Stimulated activated CD8-positive, alpha-beta memory T cell treated with anti-CD3 and anti-CD28 coated beads, Interleukin-15, amount 100 ng/mL, for 1 hour (primary cell): ENCODE measurements around the gene PA2G4.
"Not testable (repeated sequence)": the region's sequence is repeated elsewhere in the genome, so short reads cannot be mapped to it uniquely, and the experiment has no call there.

ENCODE experiments used
- DNase-seq: peaks from one replicate; pipeline ENCODE4 v3.0.0-alpha.2; 2020; ENCODE audit warnings: low read depth

PA2G4 gene

DNA sequence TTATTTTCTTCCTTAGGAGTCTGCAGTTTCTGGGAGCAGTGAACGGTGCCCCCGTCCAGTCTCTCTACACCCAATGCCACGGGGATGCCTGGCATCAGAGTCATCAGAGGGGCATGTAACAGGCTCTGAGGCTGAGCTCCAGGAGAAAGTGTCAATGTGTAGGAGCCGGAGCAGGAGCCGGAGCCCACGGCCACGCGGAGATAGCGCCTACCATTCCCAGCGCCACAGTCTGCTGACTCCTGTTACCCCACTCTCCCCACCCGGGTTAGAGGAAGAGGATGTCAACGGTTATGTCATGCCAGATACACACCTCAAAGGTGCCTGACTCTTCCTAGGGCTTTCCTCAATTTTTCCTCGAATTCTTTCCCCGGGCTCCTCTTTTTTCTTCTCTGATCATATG, 3.3 kb upstream of the PA2G4 start:
- no peak for DNase-seq

DNA sequence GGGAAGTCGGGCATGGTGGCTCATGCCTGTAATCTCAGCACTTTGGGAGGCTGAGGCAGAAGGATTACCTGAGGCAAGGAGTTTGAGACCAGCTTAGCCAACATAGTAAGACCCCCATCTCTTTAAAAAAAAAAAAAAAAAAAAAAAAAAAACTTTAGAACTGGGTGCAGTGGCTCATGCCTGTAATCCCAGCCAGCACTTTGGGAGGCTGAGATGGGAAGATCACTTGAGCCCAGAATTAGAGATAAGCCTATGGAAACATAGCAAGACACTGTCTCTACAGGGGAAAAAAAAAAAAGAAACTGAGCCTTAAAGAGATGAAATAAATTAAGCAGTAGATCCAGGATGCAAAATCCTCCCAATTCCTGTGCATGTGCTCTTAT, 1.7 kb upstream of the PA2G4 start:
- no peak for DNase-seq

DNA sequence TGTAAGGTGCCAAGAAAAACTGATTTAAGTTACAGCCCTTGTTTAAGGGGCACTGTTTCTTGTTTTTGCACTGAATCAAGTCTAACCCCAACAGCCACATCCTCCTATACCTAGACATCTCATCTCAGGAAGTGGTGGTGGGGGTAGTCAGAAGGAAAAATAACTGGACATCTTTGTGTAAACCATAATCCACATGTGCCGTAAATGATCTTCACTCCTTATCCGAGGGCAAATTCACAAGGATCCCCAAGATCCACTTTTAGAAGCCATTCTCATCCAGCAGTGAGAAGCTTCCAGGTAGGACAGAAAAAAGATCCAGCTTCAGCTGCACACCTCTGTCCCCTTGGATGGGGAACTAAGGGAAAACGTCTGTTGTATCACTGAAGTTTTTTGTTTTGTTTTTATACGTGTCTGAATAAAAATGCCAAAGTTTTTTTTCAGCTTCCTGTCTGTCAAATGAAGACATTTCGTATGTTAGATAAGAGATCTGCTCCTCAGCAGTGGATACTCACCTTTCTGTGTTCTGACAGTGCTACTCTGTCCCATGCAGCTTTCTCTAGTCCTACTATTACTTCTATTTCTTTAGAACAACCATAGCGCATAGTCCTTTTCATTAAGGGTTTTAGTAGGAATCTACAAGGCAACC, 1.2 kb upstream of the PA2G4 start:
- no peak for DNase-seq

DNA sequence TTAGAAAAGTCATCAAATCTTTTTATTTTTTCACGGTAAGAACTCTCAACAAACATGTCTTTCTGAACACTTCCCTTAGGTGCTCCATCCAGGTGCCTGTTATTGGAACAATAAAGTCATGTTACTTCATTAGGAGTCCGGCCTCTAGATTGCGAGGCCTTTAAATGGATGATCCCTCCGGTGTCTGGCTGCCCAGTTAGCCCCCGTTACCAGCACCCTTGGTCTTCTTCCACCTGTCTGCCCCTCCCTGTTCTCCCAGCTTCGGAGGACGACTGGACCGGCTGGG, 593 bp upstream of the PA2G4 start:
- no peak for DNase-seq

DNA sequence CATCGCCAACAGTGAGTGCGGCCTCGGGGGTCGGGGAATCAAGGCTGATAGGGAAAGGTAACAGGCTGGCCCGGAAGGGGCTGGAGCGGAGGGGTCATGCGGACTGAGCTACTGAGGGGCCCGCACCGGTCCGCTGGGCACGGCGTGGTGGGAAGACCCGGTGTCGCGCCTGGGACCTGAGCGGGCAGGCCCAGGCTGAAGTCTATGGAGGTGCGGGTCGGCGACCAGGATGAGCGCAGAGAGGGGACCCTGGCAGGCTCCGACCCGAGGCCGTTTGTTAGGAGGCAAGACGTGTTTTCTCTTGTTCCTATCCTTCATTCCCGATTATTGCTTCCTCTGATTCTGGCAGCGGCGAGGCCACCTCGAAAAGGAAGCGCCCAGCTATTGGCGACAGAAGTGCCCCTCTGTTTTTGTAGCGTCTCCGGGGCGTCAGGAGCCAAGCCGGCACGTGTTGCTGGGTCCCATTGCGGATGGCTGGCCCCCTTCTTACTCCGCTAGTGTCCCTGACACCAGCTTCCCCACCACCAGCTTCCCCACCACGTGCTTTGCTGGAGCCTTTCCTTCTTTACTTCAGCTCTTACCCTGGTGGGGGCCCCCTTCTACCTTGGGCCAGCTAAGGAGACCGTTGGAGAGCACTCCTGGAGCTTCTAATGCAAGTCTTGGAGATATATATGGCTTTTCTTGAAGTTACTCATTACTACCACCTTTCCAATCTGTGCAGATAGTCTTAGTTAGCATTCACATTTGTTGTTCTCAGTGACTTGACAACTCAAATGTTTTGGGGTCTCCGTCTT, 653 bp downstream of the PA2G4 start:
- DNase-seq, result no peak

DNA sequence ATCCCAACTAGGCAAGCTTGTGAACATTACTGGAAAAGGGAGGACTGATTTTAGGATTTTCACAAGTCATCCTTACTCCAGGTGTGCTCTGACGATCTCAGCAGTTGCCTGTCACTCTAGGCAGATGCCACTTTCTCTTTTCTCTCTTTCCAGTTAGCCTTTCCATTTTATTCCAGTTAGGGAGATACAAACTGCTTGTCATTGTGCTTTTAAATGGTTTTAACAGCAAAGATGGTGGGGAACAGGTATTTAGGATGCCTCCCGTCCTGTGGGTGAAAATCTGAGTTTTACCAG, 1.2 kb downstream of the PA2G4 start:
- no peak for DNase-seq

DNA sequence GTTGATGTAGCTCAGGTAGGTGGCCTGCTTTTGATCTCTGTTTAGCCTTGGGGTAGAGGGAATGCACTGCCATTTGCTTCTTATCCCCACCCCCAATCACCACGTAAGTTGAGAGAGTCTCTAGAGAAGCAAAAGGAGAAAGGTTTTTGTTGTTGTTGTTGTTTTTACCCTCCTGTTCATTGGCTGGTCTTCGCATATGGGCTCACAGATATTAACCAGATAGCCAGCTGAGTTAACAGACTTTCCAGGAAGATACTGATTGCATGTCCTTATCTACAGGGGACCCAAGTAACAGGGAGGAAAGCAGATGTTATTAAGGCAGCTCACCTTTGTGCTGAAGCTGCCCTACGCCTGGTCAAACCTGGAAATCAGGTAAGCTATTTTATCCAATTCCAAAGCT, 2.9 kb downstream of the PA2G4 start:
- DNase-seq, result no peak

DNA sequence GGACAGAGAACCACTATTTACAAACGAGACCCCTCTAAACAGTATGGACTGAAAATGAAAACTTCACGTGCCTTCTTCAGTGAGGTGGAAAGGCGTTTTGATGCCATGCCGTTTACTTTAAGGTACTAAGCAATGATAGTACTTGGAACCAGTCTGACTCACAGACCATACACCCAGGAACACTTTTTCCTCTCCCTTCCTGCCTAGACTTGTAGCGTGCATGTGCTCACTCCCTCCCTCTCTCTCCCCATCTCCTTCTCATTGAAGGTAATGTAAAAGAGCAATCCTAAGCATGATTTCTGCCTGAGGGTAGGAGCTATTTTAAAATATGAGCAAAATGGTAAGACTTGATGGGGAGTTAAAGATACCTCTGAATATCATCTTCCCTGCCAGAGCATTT, 6.2 kb downstream of the PA2G4 start:
- DNase-seq, result no peak

DNA sequence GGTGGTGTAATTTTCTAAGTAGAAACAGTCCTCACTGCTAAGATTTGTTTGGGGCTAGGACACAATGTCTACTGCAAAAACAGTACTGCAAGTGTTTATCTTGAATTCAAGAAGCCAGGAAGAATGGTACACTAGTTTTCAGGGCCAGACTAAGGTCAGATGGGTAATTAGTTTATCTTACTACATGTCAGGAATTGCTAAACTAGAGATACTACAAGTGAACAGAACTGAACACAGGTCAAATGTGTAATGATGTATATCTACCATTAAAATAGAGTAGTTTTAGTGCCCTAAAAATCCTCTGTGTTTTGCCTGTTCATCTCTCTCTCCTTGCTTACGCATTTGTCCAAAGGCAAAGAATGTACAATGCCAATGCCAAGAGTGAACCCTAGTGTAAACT, 9.7 kb downstream of the PA2G4 start:
- DNase-seq, result no peak

DNA sequence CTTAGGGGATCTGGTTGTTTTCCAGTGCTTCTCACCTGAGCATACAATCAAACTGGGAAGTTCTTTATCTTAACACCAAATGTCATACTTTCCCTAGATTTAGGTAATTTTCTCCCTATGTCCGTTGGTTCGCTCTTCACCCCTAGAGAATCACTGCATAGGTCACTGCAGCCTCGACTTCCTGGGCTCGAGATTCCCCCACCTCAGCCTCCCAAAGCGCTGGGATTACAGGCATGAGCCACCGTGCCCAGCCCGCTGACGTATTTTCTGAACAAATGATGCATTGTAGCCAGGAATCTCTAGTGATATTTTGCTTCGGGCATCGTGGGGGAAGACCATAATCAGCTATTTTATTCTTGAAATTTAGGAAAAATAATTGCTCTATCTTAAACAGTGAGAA, 11.0 kb downstream of the PA2G4 start:
- no peak for DNase-seq

DNA sequence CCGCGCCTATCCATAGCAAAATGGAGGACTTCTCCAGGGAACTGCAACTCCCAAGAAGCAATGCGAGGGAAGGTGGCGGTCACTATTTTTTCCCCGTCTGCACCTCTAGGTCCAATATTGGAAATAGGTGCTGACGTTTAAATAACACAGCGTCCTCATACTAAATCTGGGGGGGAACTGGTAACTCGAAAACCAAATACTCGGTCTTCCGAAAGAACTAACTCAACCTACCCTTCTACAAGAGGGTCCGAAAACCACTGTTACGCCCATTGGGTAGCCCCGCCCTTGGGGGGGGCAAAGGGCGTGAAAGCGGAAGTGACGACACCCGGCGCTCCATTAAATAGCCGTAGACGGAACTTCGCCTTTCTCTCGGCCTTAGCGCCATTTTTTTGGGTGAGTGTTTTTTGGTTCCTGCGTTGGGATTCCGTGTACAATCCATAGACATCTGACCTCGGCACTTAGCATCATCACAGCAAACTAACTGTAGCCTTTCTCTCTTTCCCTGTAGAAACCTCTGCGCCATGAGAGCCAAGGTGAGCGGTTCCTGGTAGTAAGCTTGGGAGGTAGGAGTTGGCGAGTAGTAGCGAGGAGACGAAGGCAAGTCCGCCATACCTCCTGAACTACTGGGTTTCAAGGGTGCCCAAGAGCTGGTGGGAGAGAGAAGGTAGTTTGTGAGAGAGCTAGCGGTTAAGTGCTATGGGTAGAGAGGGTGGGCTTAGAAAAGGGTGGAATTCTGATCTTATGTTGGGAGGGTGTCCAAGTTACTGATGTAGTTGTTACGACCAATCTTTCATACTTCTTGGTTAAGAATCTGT, 12.1 kb downstream of the PA2G4 start, which contains the start of gene RPL41:
Gene RPL41, plus strand, starts transcription at position 367 of the 815 bp plus-strand sequence.
- peak; percentile 94 for DNase-seq

DNA sequence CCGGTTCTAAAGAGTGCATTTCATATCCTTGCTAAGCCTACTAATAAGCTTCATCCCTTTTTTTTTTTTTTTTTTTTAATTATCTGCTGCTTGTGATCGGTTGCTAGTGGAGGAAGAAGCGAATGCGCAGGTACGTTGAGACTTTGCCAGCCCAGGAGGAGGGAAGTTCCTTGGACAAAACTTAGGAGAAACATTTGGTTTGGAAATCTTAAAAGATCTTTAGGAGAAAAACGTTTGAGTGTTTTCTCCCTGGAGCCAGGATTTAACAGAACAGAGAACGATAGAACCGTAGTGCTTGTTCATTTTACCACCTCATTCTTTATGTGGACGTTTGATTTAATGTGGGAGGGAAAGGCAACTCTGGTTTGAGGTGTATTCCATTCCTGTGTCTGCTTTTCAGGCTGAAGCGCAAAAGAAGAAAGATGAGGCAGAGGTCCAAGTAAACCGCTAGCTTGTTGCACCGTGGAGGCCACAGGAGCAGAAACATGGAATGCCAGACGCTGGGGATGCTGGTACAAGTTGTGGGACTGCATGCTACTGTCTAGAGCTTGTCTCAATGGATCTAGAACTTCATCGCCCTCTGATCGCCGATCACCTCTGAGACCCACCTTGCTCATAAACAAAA, 12.8 kb downstream of the PA2G4 start:
- DNase-seq, result not testable (repeated sequence)

DNA sequence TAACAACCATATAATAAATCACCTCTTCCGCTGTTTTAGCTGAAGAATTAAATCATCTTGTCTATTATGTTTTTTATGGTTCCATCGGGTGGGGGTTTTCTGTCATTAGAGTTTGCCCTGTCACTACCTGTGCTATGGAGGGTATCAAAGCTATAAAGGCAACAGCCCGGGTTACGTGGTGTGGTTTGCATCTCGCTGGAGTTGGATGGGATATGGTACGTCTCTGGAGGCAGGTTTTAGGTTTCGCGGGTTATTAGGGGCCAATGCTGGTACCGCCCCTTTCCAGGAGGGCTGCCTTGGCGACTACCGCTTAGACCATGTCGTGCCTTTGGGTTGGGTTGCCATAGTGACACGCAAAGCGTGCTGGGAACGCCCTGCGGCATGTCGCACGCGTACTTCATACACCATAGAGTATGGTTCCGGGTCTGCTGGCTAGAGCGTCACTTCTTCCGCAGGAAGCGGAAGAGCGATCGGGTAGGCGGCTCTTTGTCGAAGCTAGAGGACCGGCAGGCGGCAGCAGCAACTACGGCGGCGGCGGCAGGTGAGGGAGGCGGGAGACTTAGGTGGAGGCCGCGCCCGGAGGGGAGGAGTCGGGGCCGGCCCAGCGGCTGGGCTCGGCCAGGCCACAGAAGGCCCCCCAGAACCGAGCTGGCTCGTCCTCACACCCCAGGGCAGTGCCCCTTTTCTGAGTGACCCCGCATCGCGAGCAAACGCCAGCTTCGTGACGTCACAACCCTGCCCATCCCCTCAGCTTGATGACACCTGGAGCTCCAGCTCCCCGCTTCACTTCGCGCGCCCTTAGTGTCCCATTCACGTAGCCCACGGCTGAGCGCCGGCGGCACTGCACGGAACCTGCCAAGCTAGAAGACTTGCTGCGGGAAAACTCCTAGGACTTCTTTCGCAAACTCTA, 13.7 kb downstream of the PA2G4 start, which contains the start of gene ZC3H10:
Gene ZC3H10, plus strand, starts transcription at position 489 of the 910 bp plus-strand sequence. CDS start 2,297 bp downstream, outside the sequence.
- DNase-seq, result peak; percentile 95

DNA sequence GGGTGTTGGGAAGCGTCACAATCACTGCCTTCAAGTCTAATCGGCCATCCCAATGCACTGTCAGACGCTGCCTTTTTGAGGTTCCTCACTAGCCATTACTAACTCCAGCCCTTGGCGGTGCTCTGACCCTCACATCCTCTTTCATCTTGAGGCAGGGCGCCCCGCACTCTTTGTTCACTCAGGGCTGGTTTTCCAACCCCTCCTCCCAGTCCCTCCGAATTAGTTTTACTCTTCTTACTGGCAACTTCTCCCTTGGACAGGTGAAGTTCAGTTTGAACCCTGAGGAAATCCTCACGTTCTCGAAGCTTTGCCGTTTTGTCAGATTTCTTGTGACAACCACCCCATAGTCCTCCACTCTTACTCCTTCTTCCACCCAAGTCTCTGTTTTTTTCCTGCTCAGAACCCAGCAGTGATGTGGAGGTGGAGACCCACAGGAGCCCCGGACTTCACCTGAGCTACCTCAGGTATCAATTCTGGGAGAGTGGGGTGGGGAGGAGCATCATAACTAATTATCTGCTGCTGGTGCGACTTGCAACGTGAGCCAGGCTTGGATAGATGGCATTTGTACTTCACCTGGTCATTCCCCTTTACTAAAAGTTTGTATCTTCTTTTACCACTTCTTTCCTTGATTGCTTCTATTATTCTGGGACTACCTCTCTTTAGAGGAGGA, 14.5 kb downstream of the PA2G4 start:
- DNase-seq, result no peak

DNA sequence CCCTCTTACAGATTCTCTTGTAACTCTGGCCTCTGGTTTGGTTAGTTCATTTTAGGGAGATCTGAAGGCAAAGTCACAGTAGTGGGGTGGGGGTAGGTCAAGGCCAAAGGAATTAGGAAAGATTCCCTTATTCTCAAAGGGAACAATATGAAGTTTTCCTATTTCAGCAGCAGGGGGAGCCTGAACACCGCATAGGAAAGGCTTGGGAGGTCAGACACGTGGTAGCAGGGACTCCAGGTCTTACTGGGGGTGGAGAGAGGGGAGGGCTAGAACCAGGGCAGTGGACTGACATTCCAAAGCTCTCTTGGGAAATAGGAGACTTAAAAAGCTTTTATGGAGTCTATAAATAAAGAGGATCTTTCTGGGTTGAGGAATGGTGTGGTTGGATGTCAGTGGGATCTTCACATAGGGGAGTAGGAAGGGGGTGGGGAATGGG, 15.0 kb downstream of the PA2G4 start:
- no peak for DNase-seq

DNA sequence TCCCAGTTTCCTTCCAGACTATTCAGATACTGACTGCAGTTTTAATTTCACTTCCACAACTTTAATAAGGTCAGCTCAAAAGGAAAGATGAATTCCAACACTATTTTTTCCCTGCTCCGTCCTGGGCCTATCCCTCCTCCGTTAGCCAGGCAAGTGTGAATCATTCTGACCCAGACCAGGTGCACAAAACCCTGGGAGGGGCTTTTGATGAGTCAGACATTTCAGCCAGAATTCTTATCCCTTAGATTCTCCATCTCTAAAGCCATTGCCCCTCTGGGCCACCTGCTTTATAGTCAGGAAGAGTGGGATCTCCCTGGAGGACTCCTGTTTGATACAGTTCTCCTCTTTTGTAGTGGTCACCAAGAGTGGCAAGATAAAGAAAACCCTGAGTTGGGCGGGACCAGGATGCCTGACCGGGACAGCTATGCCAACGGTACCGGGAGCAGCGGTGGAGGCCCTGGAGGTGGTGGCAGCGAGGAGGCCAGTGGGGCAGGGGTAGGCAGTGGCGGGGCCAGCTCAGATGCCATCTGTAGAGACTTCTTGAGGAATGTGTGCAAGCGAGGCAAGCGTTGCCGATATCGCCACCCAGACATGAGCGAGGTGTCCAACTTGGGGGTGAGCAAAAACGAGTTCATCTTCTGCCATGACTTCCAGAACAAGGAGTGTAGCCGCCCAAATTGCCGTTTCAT, 15.9 kb downstream of the PA2G4 start:
- no peak for DNase-seq

DNA sequence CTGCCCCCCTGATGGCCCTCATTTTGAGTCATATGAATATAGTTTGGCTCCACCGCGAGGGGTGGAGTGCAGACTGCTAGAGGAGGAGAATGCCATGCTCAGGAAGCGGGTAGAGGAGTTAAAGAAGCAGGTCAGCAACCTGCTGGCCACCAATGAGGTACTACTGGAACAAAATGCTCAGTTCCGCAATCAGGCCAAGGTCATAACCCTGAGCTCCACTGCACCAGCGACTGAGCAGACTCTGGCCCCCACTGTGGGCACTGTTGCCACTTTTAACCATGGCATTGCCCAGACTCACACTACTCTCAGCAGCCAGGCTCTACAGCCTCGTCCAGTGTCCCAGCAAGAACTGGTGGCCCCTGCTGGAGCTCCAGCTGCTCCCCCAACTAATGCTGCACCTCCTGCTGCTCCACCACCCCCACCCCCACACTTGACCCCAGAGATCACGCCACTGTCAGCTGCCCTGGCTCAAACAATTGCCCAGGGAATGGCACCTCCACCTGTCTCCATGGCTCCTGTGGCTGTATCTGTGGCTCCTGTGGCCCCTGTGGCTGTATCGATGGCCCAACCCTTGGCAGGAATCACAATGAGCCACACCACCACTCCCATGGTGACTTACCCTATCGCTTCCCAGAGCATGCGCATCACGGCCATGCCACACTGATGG, 17.0 kb downstream of the PA2G4 start:
- no peak for DNase-seq

DNA sequence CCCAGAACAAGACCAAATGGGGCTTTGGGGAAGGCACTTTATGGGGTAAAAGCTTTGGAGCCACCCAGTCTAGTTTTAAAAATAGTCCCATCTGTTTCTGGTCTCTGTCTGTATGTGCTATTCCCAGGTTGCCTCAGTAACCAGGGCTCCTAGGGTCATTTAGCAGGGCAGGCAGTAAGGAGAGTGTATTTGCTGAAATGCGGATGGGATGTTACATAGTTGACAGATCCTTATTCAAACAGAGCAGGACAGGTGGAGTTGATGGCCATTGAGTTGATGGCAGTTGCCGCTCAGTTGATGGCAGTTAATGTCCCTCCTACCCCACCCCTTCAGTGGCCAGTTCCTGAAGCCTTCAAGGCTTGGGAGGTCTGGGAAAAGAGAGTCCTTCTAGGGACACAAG, 18.3 kb downstream of the PA2G4 start:
- DNase-seq, result no peak

DNA sequence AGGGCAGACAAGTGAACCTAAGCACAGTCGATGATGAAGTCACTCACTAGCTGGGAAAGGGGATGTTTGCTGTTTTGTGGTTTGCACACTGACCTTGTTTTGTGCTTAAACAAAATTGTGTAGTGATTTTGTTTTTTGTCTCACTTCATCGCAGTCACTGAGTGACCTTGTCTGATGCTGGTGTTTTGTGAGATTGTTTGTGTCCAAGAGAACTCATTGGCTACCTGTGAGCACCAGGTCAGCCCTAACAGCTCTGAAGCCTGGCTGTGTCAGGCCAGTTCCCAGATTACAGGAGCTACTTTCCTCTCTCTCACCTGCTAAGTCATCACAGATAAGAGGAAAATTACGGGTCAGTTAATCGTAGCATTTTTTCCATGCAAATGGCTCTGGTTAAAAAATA, 19.8 kb downstream of the PA2G4 start:
- no peak for DNase-seq

DNA sequence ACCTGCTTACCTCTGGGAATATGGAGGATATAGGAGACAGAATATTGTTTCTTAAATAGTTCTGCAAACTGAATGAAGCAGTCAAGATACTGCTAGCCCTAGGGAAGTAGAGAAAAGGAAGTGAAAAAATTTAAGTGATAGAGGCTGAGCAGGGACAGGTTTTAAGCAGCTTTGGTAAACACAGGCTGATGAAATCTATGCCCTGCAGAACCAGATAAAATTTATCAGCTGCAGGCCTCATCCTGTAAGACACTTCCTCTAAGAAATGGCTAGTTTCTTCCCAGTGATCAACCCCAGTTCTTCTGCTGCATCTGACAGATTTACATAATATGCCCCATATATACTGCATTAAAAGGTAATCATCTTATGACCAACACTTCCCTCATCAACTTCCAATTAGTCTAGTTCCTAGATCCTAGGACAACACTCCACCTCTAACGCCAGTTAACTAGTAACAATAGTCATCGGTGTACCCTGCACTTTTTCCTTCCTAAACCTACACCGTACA, 22.4 kb downstream of the PA2G4 start:
- no peak for DNase-seq
